BJ (cell line): ENCODE results near the gene CNTN5. TPM values are rescaled to one million over a fixed set of nuclear protein-coding genes. Genes with fewer than 3 reads are reported as not detected.

Experiments used
- CTCF ChIA-PET: fragments of 350-600 bp; formaldehyde crosslinking; extraction: SDS; loops from one replicate; lab custom pipeline; 2021; ENCODE audit warnings: antibody characterized with exemption, inconsistent platforms; lab: Yijun Ruan, JAX
- POLR2A ChIA-PET: fragments of 300-600 bp; sonication (Branson Sonifier 250); formaldehyde crosslinking; extraction: SDS; loops from one replicate; lab custom pipeline; 2021; ENCODE audit warnings: antibody characterized with exemption; lab: Charles Lee
- DNase-seq: peaks from one replicate; pipeline ENCODE4 v3.0.0-alpha.2; 2011; ENCODE audit warnings: low read depth
- H3K27me3 ChIP-seq: 2 replicates; pipeline ENCODE4 v1.6.0; 2011; ENCODE audit warnings: low read length; ENCODE audit not compliant: control insufficient read depth, insufficient read depth
- H3K36me3 ChIP-seq: 2 replicates; pipeline ENCODE4 v1.5.1; 2011; ENCODE audit warnings: low read length; ENCODE audit not compliant: control insufficient read depth, insufficient read depth
- H3K4me3 ChIP-seq: 2 replicates; pipeline ENCODE4 v1.5.1; 2011; ENCODE audit warnings: low read depth, mild to moderate bottlenecking, control low read depth, low read length
- polyA plus RNA-seq: library from polyadenylated mRNA; depleted of rRNA; stranded (reverse); fragments of >200 nt; gene quantifications from 2 replicates; pipeline ENCODE4 v1.2.3, GENCODE V29; 2011
- TF ChIP-seq, protein P1 (sequence below): IDR thresholded peaks from 2 replicates; pipeline ENCODE4 v1.5.1; 2011; ENCODE audit warnings: low read depth, mild to moderate bottlenecking, control low read depth, inconsistent platforms, low read length, moderate library complexity; ENCODE audit not compliant: insufficient read depth

The CNTN5 gene
- polyA plus RNA-seq, 1 experiment = not detected

DNA sequence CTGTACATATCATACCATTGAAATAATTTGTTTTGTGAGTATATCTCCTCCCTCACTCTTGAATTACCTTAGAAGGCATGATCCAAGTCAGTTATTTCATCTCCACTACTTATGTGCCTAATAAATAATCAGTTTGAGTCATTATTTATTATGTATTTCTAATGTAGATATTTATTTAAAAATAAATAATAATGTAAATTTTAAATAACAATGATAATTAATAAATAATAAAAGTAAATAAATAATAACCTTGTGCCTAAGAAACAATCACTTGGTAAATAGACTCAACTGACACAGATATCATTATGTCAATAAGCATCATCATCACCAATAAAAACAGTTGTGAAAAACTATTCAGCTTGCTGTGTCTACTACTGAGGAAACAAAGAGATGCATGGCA is 213.8 kb downstream of the CNTN5 start:
- no peak for DNase-seq
- TF ChIP-seq, protein P1, sequence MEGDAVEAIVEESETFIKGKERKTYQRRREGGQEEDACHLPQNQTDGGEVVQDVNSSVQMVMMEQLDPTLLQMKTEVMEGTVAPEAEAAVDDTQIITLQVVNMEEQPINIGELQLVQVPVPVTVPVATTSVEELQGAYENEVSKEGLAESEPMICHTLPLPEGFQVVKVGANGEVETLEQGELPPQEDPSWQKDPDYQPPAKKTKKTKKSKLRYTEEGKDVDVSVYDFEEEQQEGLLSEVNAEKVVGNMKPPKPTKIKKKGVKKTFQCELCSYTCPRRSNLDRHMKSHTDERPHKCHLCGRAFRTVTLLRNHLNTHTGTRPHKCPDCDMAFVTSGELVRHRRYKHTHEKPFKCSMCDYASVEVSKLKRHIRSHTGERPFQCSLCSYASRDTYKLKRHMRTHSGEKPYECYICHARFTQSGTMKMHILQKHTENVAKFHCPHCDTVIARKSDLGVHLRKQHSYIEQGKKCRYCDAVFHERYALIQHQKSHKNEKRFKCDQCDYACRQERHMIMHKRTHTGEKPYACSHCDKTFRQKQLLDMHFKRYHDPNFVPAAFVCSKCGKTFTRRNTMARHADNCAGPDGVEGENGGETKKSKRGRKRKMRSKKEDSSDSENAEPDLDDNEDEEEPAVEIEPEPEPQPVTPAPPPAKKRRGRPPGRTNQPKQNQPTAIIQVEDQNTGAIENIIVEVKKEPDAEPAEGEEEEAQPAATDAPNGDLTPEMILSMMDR = no peak
- H3K36me3 ChIP-seq = no peaks in the 10 kb centered on the region
- CTCF ChIA-PET = no interaction called here
- POLR2A ChIA-PET = no interaction called here
- H3K4me3 ChIP-seq = no peak overlapping the region
- H3K27me3 ChIP-seq = no peaks in the 10 kb centered on the region

DNA sequence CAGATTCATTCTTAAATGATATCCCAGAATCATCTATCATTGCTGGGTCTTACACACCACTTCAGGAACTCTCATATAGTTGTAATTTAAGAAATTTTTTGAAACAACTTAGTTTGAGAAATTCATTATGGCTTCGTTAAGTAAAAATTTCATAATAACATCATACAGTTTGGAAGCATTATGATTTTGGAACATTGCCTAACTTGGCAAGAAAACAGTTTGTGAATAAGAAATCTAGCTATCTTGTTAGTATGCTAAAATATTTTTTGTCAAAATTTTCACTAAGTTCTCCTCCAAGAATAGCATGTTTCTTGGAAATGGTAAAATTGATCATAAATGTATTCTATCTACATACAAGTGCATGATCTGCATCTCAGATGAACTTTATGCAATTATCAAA is 217.7 kb downstream of the CNTN5 start:
- TF ChIP-seq, protein P1 = no peak
- POLR2A ChIA-PET = no interaction called here
- DNase-seq = no peak
- no peaks in the 10 kb centered on the region for H3K27me3 ChIP-seq
- H3K36me3 ChIP-seq = no peaks in the 10 kb centered on the region
- CTCF ChIA-PET = no interaction called here
- no peak overlapping the region for H3K4me3 ChIP-seq

DNA sequence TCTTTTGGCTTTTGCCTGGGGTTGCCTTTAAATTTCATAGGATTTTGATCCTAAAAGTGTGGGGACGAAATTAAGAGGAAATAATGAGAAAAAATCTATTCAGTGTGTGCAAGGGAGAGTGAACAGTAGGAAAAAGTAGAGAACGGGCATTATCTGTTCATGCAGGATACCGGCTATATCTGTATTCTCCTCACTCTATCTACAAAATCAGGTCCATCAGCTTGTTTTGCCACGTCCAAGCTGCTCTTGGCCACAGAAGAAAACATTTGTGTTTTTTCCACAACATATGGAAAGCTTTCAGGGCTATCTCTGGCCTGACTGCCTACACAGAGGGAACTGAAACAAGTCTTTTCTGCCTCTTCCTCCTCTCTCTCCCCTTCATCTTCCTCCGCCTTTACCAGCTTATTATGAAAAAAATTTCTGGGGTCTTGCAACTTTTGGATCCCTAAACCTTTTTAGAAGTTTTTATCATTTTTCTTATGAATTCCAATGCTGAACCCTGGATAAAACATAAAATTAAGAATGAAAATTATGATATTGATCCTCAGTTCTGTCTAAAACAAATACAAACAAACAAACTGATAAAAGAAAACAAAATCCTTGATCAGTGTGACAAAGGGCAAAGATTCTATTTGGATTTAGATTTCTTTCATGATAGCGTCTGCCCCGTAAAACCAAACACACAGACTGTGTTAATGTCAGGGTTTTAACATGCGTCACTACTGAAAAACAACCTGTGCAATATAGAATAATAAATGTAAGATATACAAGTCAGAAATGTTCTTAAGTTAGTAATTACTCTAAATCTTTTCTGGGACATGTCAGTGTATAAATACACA is 219.7 kb downstream of the CNTN5 start:
- Histone ChIP-seq H3K27me3 (no peaks in the 10 kb centered on the region), H3K36me3 (no peaks in the 10 kb centered on the region), H3K4me3 (no peak overlapping the region)
- TF ChIP-seq, protein P1 = no peak
- DNase-seq = no peak
- ChIA-PET CTCF (no interaction called here), POLR2A (interaction anchor here (0.8 kb wide), 1 partner anchor 27 kb away, joined by 3 read pairs; no protein-coding TSS in a partner anchor)

DNA sequence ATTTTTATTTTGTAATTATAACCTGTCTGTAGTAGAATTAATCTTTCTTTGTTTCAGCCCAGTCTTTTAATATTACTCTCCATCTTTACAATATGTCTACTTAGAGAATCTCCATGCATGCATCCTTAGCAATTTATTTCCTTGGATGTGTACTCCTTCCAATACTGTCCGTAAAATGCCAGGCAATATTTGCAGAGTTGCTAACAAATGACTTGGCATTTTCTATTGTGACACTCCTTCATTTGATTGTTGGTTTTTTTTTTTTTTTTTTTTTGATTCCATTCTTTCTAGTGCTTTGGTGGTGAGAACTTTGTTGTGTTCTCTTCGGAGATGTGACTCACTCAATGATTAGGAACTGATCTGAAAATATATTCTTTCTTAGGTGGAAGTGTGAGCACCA is 220.3 kb downstream of the CNTN5 start:
- no peak overlapping the region for H3K4me3 ChIP-seq
- no peak for DNase-seq
- no peaks in the 10 kb centered on the region for H3K27me3 ChIP-seq
- TF ChIP-seq, protein P1 = no peak
- ChIA-PET CTCF (no interaction called here), POLR2A (no interaction called here)
- no peaks in the 10 kb centered on the region for H3K36me3 ChIP-seq

DNA sequence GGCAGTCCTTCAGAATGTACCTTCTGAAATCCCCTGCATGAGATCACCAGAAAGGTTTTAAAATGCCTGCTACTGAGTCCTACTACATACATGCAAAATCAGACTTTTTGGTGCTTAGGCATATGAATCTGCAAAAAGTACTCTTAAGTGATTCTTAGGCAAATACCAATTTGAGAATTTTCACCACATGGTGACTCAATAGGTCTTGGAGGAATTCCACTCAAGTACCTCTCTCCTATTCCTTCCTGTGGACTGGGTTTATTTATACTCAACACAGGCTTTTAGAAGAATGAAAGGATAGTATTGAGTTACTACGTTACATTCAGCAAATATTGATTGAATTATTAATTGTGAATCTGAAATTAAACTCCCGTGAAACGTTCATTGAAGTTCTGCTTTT is 223.9 kb downstream of the CNTN5 start:
- no peaks in the 10 kb centered on the region for H3K36me3 ChIP-seq
- ChIA-PET CTCF (no interaction called here), POLR2A (no interaction called here)
- H3K4me3 ChIP-seq = no peak overlapping the region
- TF ChIP-seq, protein P1 = no peak
- no peaks in the 10 kb centered on the region for H3K27me3 ChIP-seq
- no peak for DNase-seq
